Body of pancreas (tissue), 4 donors: ENCODE measurements around the gene BZW1.

Source experiments
- POLR2A ChIP-seq, 3 donors: fragments of 450-650 bp; IDR thresholded peaks; one replicate each; pipeline ENCODE4 v1.6.1; 2016; ENCODE audit warnings: antibody characterized with exemption in 3 of 3, mild to moderate bottlenecking in 2 of 3
- TF ChIP-seq, protein P1 (sequence below), 7 experiments: fragments of 450-650 bp in 4 of 7; fragments of 200-600 bp in 3 of 7; sonication (generic) in 3 of 7; IDR thresholded peaks; one replicate each; pipeline ENCODE4 v1.5.1; 2016 to 2019; ENCODE audit warnings: antibody characterized with exemption in 7 of 7

DNA sequence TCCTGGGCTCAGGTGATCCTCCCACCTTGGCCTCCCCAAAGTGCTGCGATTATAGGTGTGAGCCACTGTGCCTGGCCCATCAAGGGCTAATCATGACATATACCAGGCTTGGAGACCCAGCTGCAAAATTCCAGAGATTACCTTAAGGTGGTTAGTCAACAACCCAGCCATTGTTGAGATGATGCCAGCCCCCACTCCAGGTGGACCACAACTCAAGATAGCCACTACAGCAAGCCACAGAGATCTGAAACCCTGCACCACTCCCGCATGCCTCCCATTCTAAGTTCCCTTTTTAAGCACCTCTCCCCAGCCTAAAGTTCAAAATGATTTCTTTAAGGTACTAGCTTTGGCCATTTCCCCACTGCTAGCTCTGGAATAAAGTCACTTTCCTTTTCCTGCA, 57.3 kb downstream of the BZW1 start:
- TF ChIP-seq, protein P1, sequence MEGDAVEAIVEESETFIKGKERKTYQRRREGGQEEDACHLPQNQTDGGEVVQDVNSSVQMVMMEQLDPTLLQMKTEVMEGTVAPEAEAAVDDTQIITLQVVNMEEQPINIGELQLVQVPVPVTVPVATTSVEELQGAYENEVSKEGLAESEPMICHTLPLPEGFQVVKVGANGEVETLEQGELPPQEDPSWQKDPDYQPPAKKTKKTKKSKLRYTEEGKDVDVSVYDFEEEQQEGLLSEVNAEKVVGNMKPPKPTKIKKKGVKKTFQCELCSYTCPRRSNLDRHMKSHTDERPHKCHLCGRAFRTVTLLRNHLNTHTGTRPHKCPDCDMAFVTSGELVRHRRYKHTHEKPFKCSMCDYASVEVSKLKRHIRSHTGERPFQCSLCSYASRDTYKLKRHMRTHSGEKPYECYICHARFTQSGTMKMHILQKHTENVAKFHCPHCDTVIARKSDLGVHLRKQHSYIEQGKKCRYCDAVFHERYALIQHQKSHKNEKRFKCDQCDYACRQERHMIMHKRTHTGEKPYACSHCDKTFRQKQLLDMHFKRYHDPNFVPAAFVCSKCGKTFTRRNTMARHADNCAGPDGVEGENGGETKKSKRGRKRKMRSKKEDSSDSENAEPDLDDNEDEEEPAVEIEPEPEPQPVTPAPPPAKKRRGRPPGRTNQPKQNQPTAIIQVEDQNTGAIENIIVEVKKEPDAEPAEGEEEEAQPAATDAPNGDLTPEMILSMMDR (IDR thresholded peaks at IDR 0.05): no peak
- no peak for TF ChIP-seq POLR2A (IDR thresholded peaks at IDR 0.05)
